Hepatocyte (in vitro differentiated cells): Measurements from ENCODE around the gene NHERF2. TPM values are rescaled to one million over a fixed set of nuclear protein-coding genes. Genes with fewer than 3 reads are reported as not detected.

Experiments
- DNase-seq: peaks from one replicate; pipeline ENCODE4 v3.0.0-alpha.2; 2016; ENCODE audit warnings: low spot score
- H2AFZ ChIP-seq: fragments of 200-600 bp; sonication (generic); 2 replicates; pipeline ENCODE4 v1.6.0; 2016; ENCODE audit warnings: antibody characterized with exemption, mild to moderate bottlenecking
- H3K27ac ChIP-seq: fragments of 200-600 bp; sonication (generic); 2 replicates; pipeline ENCODE4 v1.5.1; 2016; ENCODE audit warnings: mild to moderate bottlenecking
- H3K27me3 ChIP-seq: fragments of 200-600 bp; sonication (generic); 2 replicates; pipeline ENCODE4 v1.6.1; 2016
- H3K36me3 ChIP-seq: fragments of 200-600 bp; sonication (generic); replicated peaks from 2 replicates; pipeline ENCODE4 v1.5.1; 2016; ENCODE audit warnings: low read depth; ENCODE audit not compliant: insufficient read depth
- H3K4me1 ChIP-seq: fragments of 200-600 bp; sonication (generic); 2 replicates; pipeline ENCODE4 v1.5.1; 2016; ENCODE audit warnings: mild to moderate bottlenecking, moderate library complexity; ENCODE audit not compliant: insufficient read depth
- H3K4me2 ChIP-seq: fragments of 200-600 bp; sonication (generic); 2 replicates; pipeline ENCODE4 v1.6.0; 2016
- H3K4me3 ChIP-seq: fragments of 200-600 bp; sonication (generic); 2 replicates; pipeline ENCODE4 v1.5.1; 2016; ENCODE audit warnings: mild to moderate bottlenecking
- H3K79me2 ChIP-seq: fragments of 200-600 bp; sonication (generic); 2 replicates; pipeline ENCODE4 v1.6.0; 2017; ENCODE audit warnings: mild to moderate bottlenecking
- H3K9me2 ChIP-seq: fragments of 200-600 bp; sonication (generic); replicated peaks from 2 replicates; pipeline ENCODE4 v1.6.0; 2017; ENCODE audit warnings: mild to moderate bottlenecking; ENCODE audit not compliant: insufficient read depth
- H3K9me3 ChIP-seq: fragments of 200-600 bp; sonication (generic); 2 replicates; pipeline ENCODE4 v1.5.1; 2016; ENCODE audit warnings: low read depth, mild to moderate bottlenecking
- H4K20me1 ChIP-seq: fragments of 200-600 bp; sonication (generic); 2 replicates; pipeline ENCODE4 v1.6.0; 2016; ENCODE audit warnings: mild to moderate bottlenecking; ENCODE audit not compliant: insufficient read depth, poor library complexity, severe bottlenecking
- EZH2 ChIP-seq: fragments of 200-600 bp; sonication (generic); IDR thresholded peaks from 2 replicates; pipeline ENCODE4 v1.6.1; 2016; ENCODE audit warnings: antibody characterized with exemption, mild to moderate bottlenecking, borderline replicate concordance
- EZH2phosphoT487 ChIP-seq: fragments of 200-600 bp; sonication (generic); IDR thresholded peaks from one replicate; pipeline ENCODE4 v1.6.1; 2018; ENCODE audit warnings: antibody characterized with exemption, mild to moderate bottlenecking, low read depth, moderate library complexity; ENCODE audit not compliant: unreplicated experiment, severe bottlenecking
- WGBS: methylation state at CpG from one replicate; pipeline ENCODE4 v1.1.6; 2016; ENCODE audit warnings: low lambda C conversion rate; ENCODE audit errors: missing lambda C conversion rate; 5-methylcytosine and 5-hydroxymethylcytosine counted together
- polyA plus RNA-seq: library from polyadenylated mRNA; unstranded; fragments of >200 nt; fragmentation: Nextera tagmentation; extraction: Ambion mirVana; gene quantifications from 2 replicates; pipeline ENCODE4 v1.2.1, GENCODE V29; 2016
- total RNA-seq: library from RNA; depleted of rRNA; stranded (reverse); fragments of >200 nt; gene quantifications from 2 replicates; pipeline ENCODE4 v1.2.3, GENCODE V29; 2014
- TF ChIP-seq, protein P1 (sequence below): fragments of 200-600 bp; sonication (generic); IDR thresholded peaks from 2 replicates; pipeline ENCODE4 v1.5.1; 2016; ENCODE audit warnings: antibody characterized with exemption, mild to moderate bottlenecking; ENCODE audit not compliant: poor library complexity

Gene NHERF2
- total and polyA plus RNA-seq, 2 experiments from 2014 or later = 29.6 to 43.8 TPM

DNA sequence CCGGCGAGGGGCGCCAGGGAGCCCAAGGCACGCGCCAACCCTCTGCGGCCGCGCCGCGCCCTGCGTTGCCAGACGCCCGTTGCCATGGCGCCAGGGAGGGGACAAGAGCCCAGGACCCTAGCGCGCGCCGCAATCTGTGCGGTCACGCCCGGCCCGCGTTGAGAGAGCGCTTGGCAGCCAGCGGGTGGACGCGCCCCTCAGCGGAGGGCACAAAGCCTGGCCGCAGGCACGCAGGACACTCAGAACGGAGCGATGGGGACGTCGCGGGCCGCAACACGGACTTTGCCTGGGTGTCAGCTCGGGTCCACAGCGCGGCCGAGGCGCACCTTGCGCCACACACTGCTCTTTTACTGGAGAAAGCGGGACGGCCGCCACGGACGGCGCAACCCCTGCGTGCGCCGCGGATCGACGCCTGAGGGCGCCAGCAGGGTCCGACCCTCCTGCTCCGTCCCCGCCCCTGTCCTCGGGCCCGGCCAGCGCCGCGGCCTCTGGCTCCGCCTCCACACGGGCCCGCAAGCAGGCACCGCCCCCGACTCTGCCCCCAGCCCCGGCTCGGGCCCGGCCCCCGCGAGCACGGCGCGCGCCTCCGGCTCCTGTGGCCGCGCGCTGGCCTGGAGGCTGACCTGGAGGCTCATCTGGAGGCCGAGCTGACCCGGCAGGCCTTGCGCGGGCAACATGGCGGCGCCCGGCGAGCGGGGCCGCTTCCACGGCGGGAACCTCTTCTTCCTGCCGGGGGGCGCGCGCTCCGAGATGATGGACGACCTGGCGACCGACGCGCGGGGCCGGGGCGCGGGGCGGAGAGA lies 43.0 kb upstream of the NHERF2 start, which contains the start of gene GFER:
Gene GFER (plus strand): TSS at position 650 of the 803 bp plus-strand sequence. CDS start 26 bp downstream, at position 676.
- peaks cover 3% of the 10 kb centered on the region for H4K20me1 ChIP-seq
- H3K27ac ChIP-seq = peak within 1 kb of the TSS; percentile 96
- H3K36me3 ChIP-seq = no peaks in the 10 kb centered on the region
- H3K4me1 ChIP-seq = peaks cover 29% of the 10 kb centered on the region
- WGBS = under 1% methylated on average over 60 of the region's 109 CpGs
- no peaks in the 10 kb centered on the region for H3K9me3 ChIP-seq
- peak within 1 kb of the TSS; percentile 93 for H2AFZ ChIP-seq
- no peaks in the 10 kb centered on the region for H3K9me2 ChIP-seq
- DNase-seq = peak; percentile 96
- peaks cover 22% of the 10 kb centered on the region for H3K79me2 ChIP-seq
- TF ChIP-seq EZH2 = no peak
- TF ChIP-seq, protein P1, sequence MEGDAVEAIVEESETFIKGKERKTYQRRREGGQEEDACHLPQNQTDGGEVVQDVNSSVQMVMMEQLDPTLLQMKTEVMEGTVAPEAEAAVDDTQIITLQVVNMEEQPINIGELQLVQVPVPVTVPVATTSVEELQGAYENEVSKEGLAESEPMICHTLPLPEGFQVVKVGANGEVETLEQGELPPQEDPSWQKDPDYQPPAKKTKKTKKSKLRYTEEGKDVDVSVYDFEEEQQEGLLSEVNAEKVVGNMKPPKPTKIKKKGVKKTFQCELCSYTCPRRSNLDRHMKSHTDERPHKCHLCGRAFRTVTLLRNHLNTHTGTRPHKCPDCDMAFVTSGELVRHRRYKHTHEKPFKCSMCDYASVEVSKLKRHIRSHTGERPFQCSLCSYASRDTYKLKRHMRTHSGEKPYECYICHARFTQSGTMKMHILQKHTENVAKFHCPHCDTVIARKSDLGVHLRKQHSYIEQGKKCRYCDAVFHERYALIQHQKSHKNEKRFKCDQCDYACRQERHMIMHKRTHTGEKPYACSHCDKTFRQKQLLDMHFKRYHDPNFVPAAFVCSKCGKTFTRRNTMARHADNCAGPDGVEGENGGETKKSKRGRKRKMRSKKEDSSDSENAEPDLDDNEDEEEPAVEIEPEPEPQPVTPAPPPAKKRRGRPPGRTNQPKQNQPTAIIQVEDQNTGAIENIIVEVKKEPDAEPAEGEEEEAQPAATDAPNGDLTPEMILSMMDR = peak; percentile 38
- peak within 1 kb of the TSS; percentile 96 for H3K4me3 ChIP-seq
- peaks cover 40% of the 10 kb centered on the region for H3K27me3 ChIP-seq
- peak within 1 kb of the TSS; percentile 96 for H3K4me2 ChIP-seq

DNA sequence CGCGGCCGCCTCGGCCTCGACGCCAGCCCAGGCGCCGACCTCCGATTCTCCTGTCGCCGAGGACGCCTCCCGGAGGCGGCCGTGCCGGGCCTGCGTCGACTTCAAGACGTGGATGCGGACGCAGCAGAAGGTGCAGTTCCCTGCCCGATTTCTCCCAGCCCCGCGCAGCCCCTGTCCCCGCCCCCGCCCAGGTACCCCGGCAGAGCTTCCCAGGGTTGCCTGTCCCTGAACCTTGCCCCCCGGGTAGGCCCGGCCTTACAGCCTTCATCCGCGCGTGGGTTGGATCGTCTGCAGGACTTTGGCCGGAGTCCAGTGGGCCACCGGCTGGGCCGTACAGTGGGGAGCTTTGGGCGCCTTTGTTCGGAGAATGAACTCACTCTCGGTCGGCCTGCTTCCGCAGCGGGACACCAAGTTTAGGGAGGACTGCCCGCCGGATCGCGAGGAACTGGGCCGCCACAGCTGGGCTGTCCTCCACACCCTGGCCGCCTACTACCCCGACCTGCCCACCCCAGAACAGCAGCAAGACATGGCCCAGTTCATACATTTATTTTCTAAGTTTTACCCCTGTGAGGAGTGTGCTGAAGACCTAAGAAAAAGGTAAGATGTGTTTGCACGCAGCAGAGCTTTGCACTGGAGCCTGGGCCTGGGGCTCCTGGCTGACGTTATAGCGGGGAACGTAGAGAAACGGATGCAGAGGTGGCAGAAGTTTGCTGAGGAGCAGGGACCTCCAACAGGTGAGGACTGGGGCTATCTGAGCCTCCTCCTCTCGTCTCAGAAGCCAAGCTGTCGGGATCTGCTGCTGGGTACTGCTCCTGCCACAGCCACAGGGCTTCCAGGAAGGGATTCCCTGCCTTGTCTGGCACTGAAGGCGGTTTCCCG lies 42.1 kb upstream of the NHERF2 start:
- 7% methylated on average over 42 of the region's 58 CpGs for WGBS
- Histone ChIP-seq H3K79me2 (peaks cover 22% of the 10 kb centered on the region), H4K20me1 (peaks cover 3% of the 10 kb centered on the region), H3K27ac (peak overlapping the region; percentile 96), H3K9me3 (no peaks in the 10 kb centered on the region), H3K4me2 (peak overlapping the region; percentile 96), H3K9me2 (no peaks in the 10 kb centered on the region), H3K36me3 (no peaks in the 10 kb centered on the region), H3K27me3 (peaks cover 40% of the 10 kb centered on the region), H3K4me3 (peak overlapping the region; percentile 96), H2AFZ (peak overlapping the region; percentile 93), H3K4me1 (peaks cover 30% of the 10 kb centered on the region)
- peak; percentile 74 for DNase-seq
- TF ChIP-seq EZH2 = no peak
- TF ChIP-seq, protein P1 = no peak
- TF ChIP-seq EZH2phosphoT487 = no peak

DNA sequence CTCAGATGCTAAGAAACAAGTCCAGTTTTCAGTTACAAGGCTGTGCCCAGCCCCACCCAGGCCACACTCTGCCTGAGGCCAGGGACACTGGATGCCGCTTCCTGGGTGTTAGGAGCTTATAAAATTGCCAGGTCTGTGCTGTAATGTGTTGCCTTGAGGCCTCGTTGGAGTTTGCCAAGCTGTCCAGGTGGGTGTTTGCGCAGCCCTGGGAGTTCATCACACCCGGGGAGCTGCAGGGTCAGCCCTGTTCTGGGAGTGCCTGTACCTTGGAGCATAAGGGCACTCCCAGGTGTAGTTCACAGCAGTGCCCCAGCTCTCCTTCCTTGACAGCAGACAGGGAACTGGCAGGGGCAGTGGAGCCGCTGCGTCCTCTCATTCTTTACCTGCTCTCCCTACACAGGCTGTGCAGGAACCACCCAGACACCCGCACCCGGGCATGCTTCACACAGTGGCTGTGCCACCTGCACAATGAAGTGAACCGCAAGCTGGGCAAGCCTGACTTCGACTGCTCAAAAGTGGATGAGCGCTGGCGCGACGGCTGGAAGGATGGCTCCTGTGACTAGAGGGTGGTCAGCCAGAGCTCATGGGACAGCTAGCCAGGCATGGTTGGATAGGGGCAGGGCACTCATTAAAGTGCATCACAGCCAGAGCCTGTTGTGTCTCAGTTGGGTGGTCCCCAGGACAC lies 41.1 kb upstream of the NHERF2 start:
- H3K36me3 ChIP-seq = no peaks in the 10 kb centered on the region
- H3K4me3 ChIP-seq = no peak overlapping the region
- H2AFZ ChIP-seq = no peak overlapping the region
- H3K4me1 ChIP-seq = peaks cover 26% of the 10 kb centered on the region
- peak overlapping the region; percentile 96 for H3K27ac ChIP-seq
- WGBS = 96% methylated on average over 14 of the region's 14 CpGs
- no peaks in the 10 kb centered on the region for H3K9me3 ChIP-seq
- H3K27me3 ChIP-seq = peaks cover 35% of the 10 kb centered on the region
- H3K4me2 ChIP-seq = peak overlapping the region; percentile 96
- peaks cover 22% of the 10 kb centered on the region for H3K79me2 ChIP-seq
- peaks cover 3% of the 10 kb centered on the region for H4K20me1 ChIP-seq
- no peaks in the 10 kb centered on the region for H3K9me2 ChIP-seq
- DNase-seq = no peak
- TF ChIP-seq EZH2 = no peak
- no peak for TF ChIP-seq EZH2phosphoT487
- TF ChIP-seq, protein P1 = no peak
